HS-27A (cell line): ENCODE measurements around the gene EXTL2.
"Not testable (repeated sequence)": the region's sequence is repeated elsewhere in the genome, so short reads cannot be mapped to it uniquely, and the experiment has no call there.

Experiments used
- DNase-seq: peaks from one replicate; pipeline ENCODE4 v3.0.0-alpha.2; 2012; ENCODE audit warnings: low read depth, missing footprints

EXTL2 gene

DNA sequence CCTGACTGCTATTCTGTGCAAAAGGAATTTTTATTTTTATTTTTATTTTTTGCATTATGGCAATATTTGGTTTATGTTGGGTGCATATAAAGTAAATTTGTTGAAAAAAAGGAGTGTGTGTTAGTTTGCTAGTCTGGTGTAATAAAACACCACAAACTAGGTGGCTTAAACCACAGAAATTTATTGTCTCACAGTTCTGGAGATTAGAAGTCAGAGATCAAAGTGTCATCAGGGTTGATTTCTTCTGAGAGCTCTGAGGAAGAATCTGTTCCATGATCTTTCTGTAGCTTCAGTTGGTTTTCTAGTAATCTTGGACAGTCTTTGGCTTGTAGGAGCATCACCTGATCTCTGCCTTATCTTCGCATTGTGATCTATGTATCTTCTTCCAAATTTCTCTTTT lies 7.7 kb upstream of the EXTL2 start:
- no peak for DNase-seq

DNA sequence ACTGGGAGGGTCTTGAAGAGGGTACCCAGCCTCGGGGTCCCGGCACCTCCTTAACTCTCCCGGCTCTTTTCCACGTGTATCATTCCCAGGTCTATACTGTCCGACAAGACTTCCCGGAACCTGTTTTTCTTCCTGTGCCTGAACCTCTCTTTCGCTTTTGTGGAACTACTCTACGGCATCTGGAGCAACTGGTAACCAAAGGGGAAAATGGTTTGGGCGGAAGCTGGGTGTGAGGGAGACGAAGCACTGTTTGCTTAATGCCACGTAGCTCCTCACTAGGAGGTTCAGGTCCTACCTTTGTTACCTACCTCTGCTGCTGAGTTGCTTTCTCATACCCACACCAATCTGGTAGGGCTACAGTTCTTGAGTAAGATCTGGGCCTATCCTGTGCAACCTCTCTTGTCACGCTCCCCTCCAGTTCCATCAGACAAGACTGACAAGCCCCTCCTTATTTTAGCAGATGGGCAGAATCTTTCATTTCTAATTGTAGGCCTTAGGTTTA lies 1.9 kb upstream of the EXTL2 start:
- DNase-seq: no peak

DNA sequence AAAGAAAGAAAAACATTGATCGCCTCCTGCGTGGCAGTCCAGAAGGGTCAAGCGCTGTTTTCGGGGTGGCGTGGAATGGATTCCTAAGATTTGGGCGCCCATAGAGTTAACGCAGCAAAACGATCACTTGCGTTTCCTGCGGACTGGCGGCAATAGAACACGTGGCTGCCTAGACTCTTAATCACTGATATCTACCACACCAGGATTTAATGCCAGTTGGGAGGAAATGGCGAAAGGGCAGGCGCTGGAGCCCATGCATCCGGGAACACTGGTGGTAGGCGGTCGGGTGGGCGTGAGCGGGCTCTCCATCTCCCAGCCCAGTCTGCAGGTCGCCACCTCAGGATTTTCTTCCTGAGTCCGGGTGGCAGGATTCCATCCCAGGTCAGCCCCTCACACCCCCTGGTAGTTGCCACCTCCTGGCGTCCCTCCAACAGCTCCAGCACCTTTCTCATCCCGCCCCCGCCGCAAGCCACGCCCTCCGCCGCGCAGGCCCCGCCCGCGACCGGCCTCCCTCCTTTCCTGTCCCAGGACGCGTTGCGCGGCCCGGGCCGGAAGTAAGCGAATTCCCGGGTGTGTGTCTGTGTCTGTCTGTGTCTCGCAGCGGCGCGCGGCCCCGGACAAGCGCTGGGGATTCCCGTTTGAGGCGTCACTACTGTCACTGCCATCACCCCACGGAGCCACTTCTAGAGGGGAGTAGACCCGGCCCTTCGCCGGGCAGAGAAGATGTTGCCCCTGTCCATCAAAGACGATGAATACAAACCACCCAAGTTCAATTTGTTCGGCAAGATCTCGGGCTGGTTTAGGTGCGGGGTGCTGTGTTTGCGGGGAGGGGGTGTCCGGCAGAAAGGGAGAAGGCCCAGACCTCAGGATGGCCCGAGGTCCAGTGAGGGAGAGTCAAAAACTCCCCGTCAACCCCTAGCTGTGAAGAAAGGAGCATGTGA lies 1.2 kb upstream of the EXTL2 start, which contains the start of gene SLC30A7:
SLC30A7 (plus strand) TSS at position 551 of the 941 bp plus-strand sequence; CDS start at position 724, 173 bp downstream.
- peak; percentile 86 for DNase-seq

DNA sequence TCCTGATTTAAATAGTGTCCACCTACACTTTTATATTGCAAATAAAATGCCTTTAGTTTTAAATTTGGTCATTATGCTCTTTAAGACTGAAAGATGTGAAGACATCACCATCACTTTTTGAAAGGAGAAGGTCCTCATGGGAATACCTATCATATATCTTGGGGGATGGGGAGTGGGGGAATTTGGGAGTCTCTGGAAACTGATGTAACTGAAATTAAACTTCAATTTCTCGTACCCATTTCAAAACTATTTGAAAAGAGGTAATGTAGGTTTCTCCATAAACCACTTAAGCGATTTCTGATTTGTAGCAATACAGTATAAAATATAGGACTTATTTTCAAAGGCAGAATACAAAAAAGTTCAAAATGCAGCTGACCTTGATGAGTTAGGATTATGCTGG lies 924 bp downstream of the EXTL2 start:
- DNase-seq: no peak

DNA sequence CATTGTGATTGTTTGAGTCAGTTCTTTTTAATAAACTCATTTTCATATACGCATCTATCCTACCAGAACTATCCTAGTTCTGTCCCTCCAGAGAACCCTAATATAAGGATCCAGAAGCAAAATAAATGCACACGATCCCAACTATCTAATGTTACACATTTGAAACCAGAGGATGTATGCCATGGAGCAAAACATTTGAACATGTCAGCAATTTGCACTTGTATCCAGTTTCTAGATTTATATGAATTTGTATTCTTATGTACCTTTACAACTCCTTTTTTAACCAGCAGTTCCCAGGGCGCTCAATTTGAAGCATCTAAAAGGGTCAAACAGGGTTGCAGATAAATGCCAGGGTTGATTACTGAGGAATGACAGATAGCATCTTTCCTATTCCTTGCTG lies 2.1 kb downstream of the EXTL2 start:
- DNase-seq: no peak

DNA sequence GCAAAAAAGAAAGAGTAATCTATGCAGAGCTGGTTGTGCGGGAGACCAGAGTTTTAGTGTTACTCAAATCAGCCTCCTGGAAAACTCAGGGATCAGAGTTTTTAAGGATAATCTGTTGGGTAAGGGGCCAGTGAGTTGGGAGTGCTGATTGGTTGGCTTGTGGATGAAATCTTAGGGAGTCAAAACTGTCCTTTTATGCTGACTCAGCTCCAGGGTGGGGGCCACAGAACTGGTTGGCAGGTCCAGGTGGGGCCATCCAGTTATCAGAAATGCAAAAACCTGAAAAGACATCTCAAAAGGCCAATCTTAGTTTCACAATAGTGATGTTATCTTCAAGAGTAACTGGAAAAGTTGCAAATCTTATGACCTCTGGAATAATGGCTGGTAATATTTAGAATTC lies 3.3 kb downstream of the EXTL2 start:
- DNase-seq: no peak

DNA sequence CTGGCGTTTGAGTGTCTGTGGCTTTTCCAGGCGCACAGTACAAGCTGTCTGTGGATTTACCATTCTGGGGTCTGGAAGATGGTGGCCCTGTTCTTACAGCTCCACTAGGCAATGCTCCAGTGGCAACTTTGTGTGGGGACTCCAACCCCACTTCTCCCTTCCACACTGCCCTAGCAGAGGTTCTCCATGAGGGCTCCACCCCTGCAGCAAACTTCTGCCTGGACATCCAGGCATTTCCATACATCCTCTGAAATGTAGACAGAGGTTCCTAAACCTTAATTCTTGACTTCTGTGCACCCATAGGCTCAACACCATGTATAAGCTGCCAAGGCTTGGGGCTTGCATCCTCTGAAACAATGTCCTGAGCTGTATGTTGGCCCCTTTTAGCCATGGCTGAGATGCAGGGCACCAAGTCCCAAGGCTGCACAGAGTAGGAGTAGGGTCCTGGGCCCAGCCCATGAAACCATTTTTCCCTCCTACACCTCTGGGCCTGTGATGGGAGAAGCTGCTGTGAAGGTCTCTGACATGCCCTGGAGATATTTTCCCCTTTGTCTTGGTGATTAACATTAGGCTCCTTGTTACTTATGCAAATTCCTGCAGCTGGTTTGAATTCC lies 4.7 kb downstream of the EXTL2 start:
- not testable (repeated sequence) for DNase-seq

DNA sequence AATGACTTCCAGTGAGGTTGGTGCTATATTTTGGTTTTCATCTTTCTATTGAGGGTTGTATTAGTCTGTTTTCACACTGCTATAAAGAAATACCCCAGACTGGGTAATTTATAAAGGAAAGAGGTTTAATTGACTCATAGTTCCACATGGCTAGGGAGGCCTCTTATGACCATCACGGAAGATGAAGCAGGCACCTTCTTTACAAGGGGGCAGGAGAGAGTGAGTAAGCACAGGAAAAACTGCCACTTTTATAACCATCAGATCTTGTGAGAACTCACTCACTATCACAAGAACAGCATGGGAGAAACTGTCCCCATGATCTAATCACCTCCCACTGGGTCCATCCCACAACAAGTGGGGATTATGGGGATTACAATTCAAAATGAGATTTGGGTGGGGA lies 5.6 kb downstream of the EXTL2 start:
- not testable (repeated sequence) for DNase-seq

DNA sequence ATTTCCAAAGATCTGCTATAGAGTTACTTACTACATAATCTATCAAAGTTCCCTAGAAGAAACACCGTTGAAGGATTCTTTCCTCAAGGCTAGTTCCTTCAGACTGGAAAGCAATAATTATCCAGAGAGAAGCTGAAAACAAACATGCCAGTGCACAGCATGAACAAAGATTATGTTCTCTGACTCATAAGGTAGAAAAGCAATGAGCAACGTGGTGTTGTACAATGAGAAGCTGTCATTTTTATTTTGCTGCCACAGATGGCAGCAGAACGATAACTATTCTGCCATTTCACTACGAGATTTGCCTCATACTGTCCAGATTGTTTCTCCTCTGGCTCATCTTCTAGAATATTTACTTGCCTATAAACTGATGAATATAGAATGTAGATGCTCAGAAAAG lies 10.7 kb downstream of the EXTL2 start:
- DNase-seq: no peak

DNA sequence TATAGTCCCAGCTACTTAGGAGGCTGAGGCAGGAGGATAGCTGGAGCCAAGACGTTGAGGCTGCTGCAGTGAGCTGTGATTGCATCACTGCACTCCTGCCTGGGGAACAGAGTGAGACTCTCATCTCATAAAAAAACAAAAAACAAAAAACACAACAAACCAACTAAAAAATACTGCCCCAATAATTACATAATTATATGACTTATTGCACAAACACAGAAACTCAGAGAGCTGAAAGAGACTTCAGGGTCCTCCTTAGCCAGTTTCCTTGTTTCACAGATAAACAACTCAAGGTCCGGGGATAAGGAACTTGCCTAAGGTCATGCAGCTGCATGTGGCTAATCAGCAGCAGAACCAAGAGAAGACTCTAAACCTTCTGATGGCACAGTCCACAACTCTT lies 11.9 kb downstream of the EXTL2 start:
- DNase-seq: no peak

DNA sequence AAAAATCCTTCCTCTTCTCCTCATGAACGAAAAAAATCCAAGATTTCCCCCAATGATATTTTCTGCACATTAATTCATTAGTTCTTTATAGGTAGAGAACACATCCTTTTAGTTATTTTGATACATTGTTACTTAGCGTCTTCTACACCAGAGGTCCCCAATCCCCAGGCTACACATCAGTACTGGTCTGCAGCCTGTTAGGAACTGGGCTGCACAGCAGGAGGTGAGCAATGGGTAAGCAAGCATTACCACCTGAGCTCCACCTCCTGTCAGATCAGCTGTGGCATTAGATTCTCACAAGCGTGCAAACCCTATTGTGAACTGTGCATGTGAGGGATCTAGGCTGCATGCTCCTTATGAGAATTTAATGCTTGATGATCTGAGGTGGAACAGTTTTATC lies 13.0 kb downstream of the EXTL2 start:
- no peak for DNase-seq

DNA sequence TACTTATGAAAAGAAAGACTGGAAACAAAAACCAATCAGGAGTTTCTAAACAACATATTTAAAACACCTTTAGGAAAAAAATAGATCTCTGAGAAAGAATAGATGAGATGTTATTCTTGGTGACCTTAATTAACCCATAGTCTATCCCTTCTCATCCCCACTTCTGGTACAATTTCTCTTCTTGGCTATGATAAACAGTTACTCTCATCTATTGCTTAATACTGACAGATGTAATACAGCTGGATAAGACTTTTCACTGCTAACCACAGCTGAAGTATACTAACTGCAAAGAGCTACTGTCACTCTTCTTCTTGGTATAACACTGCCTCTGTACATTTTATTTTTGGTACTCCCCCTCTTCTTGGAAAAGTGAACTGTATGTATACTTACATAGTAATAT lies 15.2 kb downstream of the EXTL2 start:
- no peak for DNase-seq

DNA sequence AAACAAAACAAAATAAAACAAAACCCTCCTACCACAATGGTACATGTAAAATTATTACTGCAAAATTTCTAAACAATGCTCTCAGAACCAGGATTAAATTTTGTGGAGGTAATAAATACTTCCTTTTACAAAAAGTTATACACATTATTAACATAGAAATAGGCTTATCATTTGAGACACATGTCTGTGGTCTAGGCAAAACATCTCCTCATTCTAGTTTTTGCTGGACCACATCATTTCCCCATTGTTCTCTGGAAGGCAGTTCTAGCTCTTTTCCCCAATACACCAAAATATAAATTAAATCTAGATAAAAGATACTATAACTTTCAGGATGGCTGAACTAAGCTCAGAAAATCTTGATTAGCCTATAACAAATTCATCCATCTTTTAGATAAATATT lies 18.4 kb downstream of the EXTL2 start:
- DNase-seq: no peak

DNA sequence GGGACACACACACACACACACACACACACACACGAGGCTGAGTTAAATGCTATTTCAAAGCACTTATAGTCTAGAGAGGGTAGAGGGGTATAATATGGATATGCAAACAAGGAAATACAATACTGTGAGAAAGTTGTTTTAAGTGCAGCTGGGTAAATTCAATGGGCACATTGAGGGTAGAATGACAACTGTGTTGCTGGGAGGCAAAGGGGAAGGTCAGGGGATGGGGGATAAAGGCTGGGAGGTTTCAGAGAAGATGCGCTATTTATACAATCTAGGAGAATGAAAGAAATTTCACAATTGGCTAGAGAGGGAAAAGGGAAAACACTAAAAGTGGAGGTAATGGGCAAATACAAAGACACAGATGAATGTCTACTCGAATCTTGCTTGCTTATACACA lies 19.4 kb downstream of the EXTL2 start:
- DNase-seq: no peak

DNA sequence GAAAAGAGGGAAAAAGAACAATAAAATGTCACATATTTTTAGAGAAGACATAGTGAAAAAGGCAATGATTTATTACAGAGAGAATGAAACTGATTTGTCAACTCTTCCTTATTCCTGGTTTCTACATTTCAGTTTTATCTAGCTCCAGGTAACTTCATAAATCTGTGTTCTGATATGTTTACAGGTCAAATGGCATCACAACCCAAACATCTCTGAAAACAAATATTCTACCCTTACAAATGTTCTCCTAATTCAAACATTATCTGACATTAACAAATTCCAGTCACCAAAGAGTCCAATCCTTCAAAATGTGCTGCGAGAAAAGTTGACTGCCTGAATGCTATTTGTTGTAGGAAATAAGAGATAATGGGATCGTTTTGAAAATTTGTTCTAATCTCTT lies 20.2 kb downstream of the EXTL2 start:
- DNase-seq: no peak

DNA sequence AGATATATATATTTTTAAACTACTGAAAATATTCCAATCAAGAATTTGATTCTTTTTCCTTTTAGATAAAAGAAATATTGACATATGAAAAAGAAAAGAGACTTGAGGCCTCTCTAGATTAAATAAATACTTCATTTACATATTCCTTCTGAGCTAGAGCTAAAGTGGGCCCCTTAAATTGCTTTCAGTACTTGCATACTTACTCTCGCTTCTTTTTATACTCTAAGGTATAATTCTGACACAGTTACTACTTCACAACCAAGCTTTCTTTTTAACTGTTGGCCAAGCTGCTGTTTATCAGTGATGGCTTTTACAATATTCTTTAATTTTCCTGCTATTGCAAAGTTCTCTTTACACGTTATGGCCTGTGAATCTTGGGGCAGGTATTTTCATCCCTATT lies 24.6 kb downstream of the EXTL2 start:
- DNase-seq: no peak

DNA sequence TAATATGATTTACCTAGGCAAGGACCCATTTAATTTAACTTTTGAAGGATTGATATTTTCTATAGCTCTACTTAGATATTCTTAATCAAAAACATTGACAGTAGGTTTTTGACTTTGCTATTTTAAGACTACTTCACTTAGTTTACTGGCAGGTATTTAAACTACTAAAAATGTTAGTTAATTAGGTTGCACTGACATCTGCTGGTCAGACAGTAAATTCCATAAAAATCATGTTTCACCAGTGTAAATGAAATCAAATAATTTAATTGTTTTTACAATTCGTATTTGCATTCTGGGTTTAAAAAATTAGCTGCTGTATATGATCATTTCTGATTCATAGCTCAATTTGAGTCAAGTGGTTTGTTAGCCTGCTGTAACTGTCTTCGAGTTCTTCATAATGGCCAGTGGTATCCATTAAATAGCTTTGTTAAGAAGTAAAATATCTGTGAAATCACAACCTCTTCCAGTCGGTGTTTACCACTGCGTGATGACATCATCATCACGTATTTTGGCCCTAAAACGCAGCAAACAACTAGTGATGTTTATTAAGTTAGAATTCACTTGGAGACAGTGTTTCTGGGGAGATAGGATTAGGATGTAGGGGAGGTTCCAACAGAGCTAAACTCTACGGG lies 26.2 kb downstream of the EXTL2 start:
- DNase-seq: no peak

DNA sequence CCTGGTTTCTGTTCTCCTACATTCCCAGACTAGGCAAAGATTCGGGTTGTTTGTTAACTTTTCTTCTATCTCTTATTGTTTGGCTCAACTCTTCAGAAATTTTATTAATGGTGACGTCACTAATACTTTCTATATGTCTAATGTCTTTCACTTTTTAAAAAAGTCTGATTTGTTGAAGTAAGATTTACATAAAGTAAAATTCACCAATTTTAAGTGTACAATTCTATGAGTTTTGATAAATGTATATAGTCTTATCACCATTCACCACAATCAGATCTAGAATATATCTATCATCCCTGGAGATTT lies 27.8 kb downstream of the EXTL2 start:
- no peak for DNase-seq

DNA sequence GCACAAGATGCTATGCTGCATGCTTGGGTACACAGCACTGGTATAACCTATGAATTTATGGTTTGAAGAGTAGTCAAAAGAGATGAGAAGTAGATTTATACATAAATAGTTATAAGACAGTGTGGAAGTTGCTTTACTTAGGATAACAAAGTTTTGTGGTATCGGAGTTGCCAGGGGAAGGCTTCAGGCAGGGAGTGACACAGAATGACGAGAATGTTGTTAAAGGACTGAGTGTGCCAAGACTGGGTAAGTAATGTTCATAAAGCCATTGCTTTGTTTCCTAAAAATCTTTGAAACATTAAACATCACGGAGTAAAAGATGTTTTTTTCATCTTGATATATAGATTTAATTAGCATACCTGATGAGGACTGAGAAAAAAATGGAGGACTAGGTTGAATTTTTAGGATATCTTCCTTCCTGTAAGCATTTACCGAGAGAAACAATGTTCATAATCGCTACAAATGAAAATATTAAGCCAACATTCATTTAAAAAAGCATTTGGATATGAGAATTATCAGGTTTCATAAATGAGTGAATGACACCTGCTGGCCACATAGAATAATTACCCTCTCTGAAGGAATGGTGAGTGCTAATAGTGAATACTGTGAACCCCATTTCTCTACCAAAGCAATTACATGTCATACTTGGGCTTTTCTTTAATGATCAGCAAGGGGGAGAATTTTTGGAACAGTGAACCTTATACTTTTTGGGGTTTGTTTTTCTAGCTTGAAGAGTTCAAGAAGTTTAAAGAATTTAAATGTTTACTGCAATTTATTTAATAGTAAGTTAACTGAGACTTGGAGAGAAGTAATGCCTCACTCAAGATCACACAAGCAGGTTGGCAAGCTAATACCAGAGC lies 28.4 kb downstream of the EXTL2 start:
- no peak for DNase-seq

DNA sequence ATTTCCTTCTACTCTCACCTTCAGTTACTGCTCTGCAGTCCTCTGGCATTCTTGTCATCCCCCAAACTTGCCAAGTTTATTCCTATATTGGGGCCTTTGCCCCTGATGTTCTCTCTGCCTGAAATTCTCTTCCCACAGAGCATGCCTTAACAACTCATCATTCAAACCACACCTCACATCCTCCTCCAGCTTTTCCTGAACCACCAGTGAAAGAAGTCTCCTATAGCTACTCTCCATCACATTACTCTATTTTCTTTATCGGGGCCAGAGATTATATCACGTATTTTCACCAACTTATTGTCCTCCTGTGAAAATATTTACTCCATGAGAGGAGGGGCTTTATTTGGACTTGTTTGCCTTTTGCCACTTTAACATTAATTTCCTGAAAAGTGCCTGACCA lies 32.1 kb downstream of the EXTL2 start:
- DNase-seq: peak; percentile 69

DNA sequence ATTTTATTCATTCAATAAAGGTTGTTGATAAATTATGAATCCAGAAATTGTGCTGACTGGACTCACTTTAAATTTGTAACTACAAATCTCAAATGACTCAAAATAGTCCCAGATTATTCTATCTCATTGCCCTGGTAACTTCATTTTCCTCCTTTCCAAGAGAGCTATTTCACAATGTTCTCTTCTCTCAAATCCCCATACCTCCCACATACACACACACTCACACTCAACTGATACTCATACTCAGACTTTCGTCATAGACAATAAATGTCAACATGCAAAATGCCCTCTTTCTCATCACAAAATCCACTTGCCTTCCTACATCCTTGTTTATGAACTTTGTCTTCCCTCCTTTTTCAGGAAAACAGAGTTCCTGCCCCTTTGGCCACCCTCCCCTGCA lies 33.3 kb downstream of the EXTL2 start:
- no peak for DNase-seq

DNA sequence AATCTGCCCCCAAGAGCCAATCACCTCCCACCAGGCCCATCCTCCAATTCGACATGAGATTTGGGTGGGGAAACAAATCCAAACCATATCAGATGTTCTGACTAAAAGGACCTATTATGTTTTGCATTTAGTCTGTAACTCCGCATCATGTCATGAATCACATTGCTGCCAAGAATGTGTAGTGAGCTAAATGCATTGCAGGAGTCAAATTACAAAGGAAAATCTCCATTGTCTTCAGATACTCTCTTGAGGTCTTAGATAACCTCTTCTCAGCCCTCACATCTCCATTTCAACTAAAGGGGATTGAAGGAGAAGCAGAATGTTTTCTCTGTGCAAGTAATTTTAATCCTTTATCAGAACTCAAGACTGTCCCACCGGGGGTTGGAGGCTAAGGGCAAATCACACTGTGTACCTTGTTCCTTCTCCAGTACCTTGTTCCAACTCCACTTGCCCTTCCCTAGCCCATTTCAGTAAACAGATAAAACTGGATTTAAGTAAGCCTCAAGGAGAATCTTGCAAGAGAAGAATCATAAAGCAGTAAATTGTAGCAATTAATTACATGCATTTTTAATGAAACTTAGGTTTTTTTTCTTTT lies 34.1 kb downstream of the EXTL2 start:
- peak; percentile 55 for DNase-seq
